Liver (tissue), 9 donors: ENCODE results near the gene NCF4. TPM values are rescaled to one million over a fixed set of nuclear protein-coding genes. Genes with fewer than 3 reads are reported as not detected.

Experiments used
- DNase-seq: peaks from one replicate; pipeline ENCODE4 v3.0.0-alpha.2; 2017; ENCODE audit warnings: low spot score
- H3K27ac ChIP-seq, 2 donors: one replicate each; pipeline ENCODE4 v1.7.0; 2013; ENCODE audit warnings: inconsistent platforms in 2 of 2, low read length in 2 of 2, control low read depth in 1 of 2, low read depth in 1 of 2, mild to moderate bottlenecking in 1 of 2
- H3K27me3 ChIP-seq, 4 donors: one replicate each; pipeline versions ENCODE4 v1.6.1 to v1.7.0; 2013; ENCODE audit warnings: low read length in 3 of 4, inconsistent platforms in 1 of 4, mild to moderate bottlenecking in 1 of 4, moderate library complexity in 1 of 4; ENCODE audit not compliant: control insufficient read depth in 4 of 4, insufficient read depth in 4 of 4
- H3K36me3 ChIP-seq, 4 donors: one replicate each; pipeline versions ENCODE4 v1.6.1 to v1.7.0; 2013; ENCODE audit warnings: low read length in 3 of 4, mild to moderate bottlenecking in 3 of 4, low read depth in 1 of 4, moderate library complexity in 1 of 4; ENCODE audit not compliant: control insufficient read depth in 4 of 4, insufficient read depth in 3 of 4
- H3K4me1 ChIP-seq, 4 donors: one replicate each; pipeline versions ENCODE4 v1.6.1 to v1.7.0; 2013; ENCODE audit warnings: low read length in 3 of 4, mild to moderate bottlenecking in 3 of 4, moderate library complexity in 1 of 4; ENCODE audit not compliant: control insufficient read depth in 4 of 4, insufficient read depth in 4 of 4
- H3K4me3 ChIP-seq, 3 donors: one replicate each; pipeline versions ENCODE4 v1.6.1 to v1.7.0; 2013; ENCODE audit warnings: low read length in 3 of 3, control low read depth in 1 of 3, low read depth in 1 of 3, mild to moderate bottlenecking in 1 of 3
- H3K9ac ChIP-seq, 2 donors: one replicate each; pipeline ENCODE4 v1.7.0; 2013; ENCODE audit warnings: low read length in 2 of 2, mild to moderate bottlenecking in 2 of 2, moderate library complexity in 2 of 2, control low read depth in 1 of 2, low read depth in 1 of 2
- H3K9me3 ChIP-seq, 4 donors: one replicate each; pipeline versions ENCODE4 v1.6.1 to v1.7.0; 2013; ENCODE audit warnings: low read length in 3 of 4; ENCODE audit not compliant: control insufficient read depth in 4 of 4
- CTCF ChIP-seq: fragments of 150-350 bp; IDR thresholded peaks from 2 replicates; pipeline ENCODE4 v1.5.1; 2017; ENCODE audit warnings: improper control_type of control experiment, low read depth, low read length; ENCODE audit not compliant: missing input control
- EGR1 ChIP-seq, 2 donors: IDR thresholded peaks; 2 replicates each; pipeline ENCODE4 v1.6.1; 2016 to 2018; ENCODE audit warnings: antibody characterized with exemption in 2 of 2, low read depth in 2 of 2
- FOXA1 ChIP-seq: IDR thresholded peaks from 2 replicates; pipeline ENCODE4 v1.6.1; 2016; ENCODE audit warnings: antibody characterized with exemption
- FOXA2 ChIP-seq: IDR thresholded peaks from 2 replicates; pipeline ENCODE4 v1.6.1; 2016; ENCODE audit warnings: antibody characterized with exemption
- GABPA ChIP-seq, 2 donors: IDR thresholded peaks in 1 of 2; conservative IDR thresholded peaks in 1 of 2; 2 replicates each; pipeline ENCODE4 v1.6.1; 2016; ENCODE audit warnings: antibody characterized with exemption in 2 of 2, mild to moderate bottlenecking in 1 of 2, moderate library complexity in 1 of 2
- HNF4A ChIP-seq, 2 donors: conservative IDR thresholded peaks; 2 replicates each; pipeline ENCODE4 v1.6.1; 2016; ENCODE audit warnings: antibody characterized with exemption in 2 of 2, mild to moderate bottlenecking in 2 of 2
- HNF4G ChIP-seq: IDR thresholded peaks from 2 replicates; pipeline ENCODE4 v1.6.1; 2016; ENCODE audit warnings: antibody characterized with exemption
- JUND ChIP-seq, 2 donors: IDR thresholded peaks; 2 replicates each; pipeline ENCODE4 v1.6.1; 2016; ENCODE audit warnings: antibody characterized with exemption in 2 of 2
- MAX ChIP-seq: IDR thresholded peaks from 2 replicates; pipeline ENCODE4 v1.6.1; 2016; ENCODE audit warnings: antibody characterized with exemption
- NR2F2 ChIP-seq: IDR thresholded peaks from 2 replicates; pipeline ENCODE4 v1.6.1; 2016; ENCODE audit warnings: antibody characterized with exemption
- RAD21 ChIP-seq, 2 donors: IDR thresholded peaks; 2 replicates each; pipeline ENCODE4 v1.6.1; 2016; ENCODE audit warnings: antibody characterized with exemption in 2 of 2, mild to moderate bottlenecking in 2 of 2
- RXRA ChIP-seq, 2 donors: IDR thresholded peaks; 2 replicates each; pipeline ENCODE4 v1.6.1; 2017 to 2018; ENCODE audit warnings: antibody characterized with exemption in 2 of 2, mild to moderate bottlenecking in 1 of 2
- SP1 ChIP-seq: IDR thresholded peaks from 2 replicates; pipeline ENCODE4 v1.6.1; 2018; ENCODE audit warnings: antibody characterized with exemption, mild to moderate bottlenecking
- TAF1 ChIP-seq: conservative IDR thresholded peaks from 2 replicates; pipeline ENCODE4 v1.6.1; 2016; ENCODE audit warnings: antibody characterized with exemption, mild to moderate bottlenecking
- YY1 ChIP-seq: IDR thresholded peaks from 2 replicates; pipeline ENCODE4 v1.6.1; 2016; ENCODE audit warnings: antibody characterized with exemption, mild to moderate bottlenecking
- WGBS: extraction: QIAGEN DNeasy Blood & Tissue Kit; methylation state at CpG from one replicate; pipeline ENCODE4 v1.1.7; 2013; 5-methylcytosine and 5-hydroxymethylcytosine counted together
- polyA plus RNA-seq, 2 donors: library from polyadenylated mRNA; stranded (reverse) in 1 of 2; unstranded in 1 of 2; fragments of 200-250 nt in 1 of 2; fragments of >200 nt in 1 of 2; fragmentation: Nextera tagmentation in 1 of 2; extraction: Ambion mirVana in 1 of 2; gene quantifications; one replicate each; pipeline versions ENCODE4 v1.2.1 to v1.2.3, GENCODE V29; 2013 to 2015
- total RNA-seq, 2 donors: library from RNA; depleted of rRNA; stranded (reverse); fragments of >200 nt; gene quantifications; one replicate each; pipeline ENCODE4 v1.2.3, GENCODE V29; 2014
- TF ChIP-seq, protein P1 (sequence below): IDR thresholded peaks from 2 replicates; pipeline ENCODE4 v1.6.1; 2016; ENCODE audit warnings: antibody characterized with exemption
- donor health status: healthy.
- donor health status: healthy.
- donor health status: healthy.
- donor health status: healthy.
- donor health status: healthy.

Gene NCF4
- total and polyA plus RNA-seq, 4 donors, result 3.9 to 14.3 (median 5.4) TPM

GRCh38 chr22:36816636-36817524 is 43.9 kb upstream of the NCF4 start, which contains the start of gene PVALB:
PVALB (minus strand) TSS chr22:36817035; CDS start chr22:36817005, 30 bp downstream.
- WGBS, result 3% methylated on average over 75 of the region's 75 CpGs
- peak; percentile 47 for DNase-seq

GRCh38 chr22:36817525-36817848 is 43.3 kb upstream of the NCF4 start:
- WGBS, result 37% methylated on average over 5 of the region's 5 CpGs
- TF ChIP-seq NR2F2 (no peak), RXRA (IDR thresholded peaks at IDR 0.05) (no peak), SP1 (no peak), HNF4A (conservative IDR thresholded peaks at IDR 0.05) (no peak), FOXA2 (no peak), TAF1 (no peak), JUND (IDR thresholded peaks at IDR 0.05) (no peak), EGR1 (IDR thresholded peaks at IDR 0.05; ENCODE audit: low read depth in 2 of 2) (no peak), CTCF (no peak), HNF4G (no peak), RAD21 (IDR thresholded peaks at IDR 0.05) (no peak), YY1 (no peak), FOXA1 (no peak), GABPA (IDR thresholded peaks at IDR 0.05 in 1 of 2, conservative IDR thresholded peaks at IDR 0.05 in 1 of 2) (no peak), MAX (no peak)
- TF ChIP-seq, protein P1, sequence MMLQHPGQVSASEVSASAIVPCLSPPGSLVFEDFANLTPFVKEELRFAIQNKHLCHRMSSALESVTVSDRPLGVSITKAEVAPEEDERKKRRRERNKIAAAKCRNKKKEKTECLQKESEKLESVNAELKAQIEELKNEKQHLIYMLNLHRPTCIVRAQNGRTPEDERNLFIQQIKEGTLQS, result no peak
- no peaks in the 10 kb centered on the region for H3K9me3 ChIP-seq
- DNase-seq, result no peak
- peaks cover 0 to 10% (median 5%) of the 10 kb centered on the region in 4 donors for H3K4me1 ChIP-seq
- no peak overlapping the region for H3K27ac ChIP-seq
- no peaks in the 10 kb centered on the region for H3K36me3 ChIP-seq
- peaks cover 0 to 26% (median 11%) of the 10 kb centered on the region in 4 donors for H3K27me3 ChIP-seq
- no peak overlapping the region for H3K4me3 ChIP-seq
- H3K9ac ChIP-seq, result no peak overlapping the region

More at GRCh38 chr22:36816636-36817524, 43.9 kb upstream of the NCF4 start, which contains the start of gene PVALB:
- Histone ChIP-seq H3K4me3 (peak within 1 kb of the TSS in 1 of 3 donors; percentile 18), H3K27me3 (peaks cover 0 to 27% (median 11%) of the 10 kb centered on the region in 4 donors), H3K4me1 (peaks cover 0 to 10% (median 5%) of the 10 kb centered on the region in 4 donors), H3K9me3 (no peaks in the 10 kb centered on the region), H3K9ac (no peak within 1 kb of the TSS), H3K27ac (no peak within 1 kb of the TSS), H3K36me3 (no peaks in the 10 kb centered on the region)
- no peak for TF ChIP-seq RXRA (IDR thresholded peaks at IDR 0.05)
- no peak for TF ChIP-seq HNF4A (conservative IDR thresholded peaks at IDR 0.05)
- no peak for TF ChIP-seq RAD21 (IDR thresholded peaks at IDR 0.05)
- TF ChIP-seq HNF4G, result no peak
- TF ChIP-seq CTCF, result no peak
- TF ChIP-seq, protein P1, result no peak
- no peak for TF ChIP-seq FOXA2
- TF ChIP-seq FOXA1, result no peak
- TF ChIP-seq SP1, result no peak
- TF ChIP-seq YY1, result no peak
- no peak for TF ChIP-seq TAF1
- TF ChIP-seq MAX, result no peak
- TF ChIP-seq GABPA (IDR thresholded peaks at IDR 0.05 in 1 of 2, conservative IDR thresholded peaks at IDR 0.05 in 1 of 2), result no peak
